Frontal cortex (tissue), 4 donors: ENCODE measurements around the gene SNX6. TPM values are rescaled to one million over a fixed set of nuclear protein-coding genes. Genes with fewer than 3 reads are reported as not detected.
"Not testable (repeated sequence)": the region's sequence is repeated elsewhere in the genome, so short reads cannot be mapped to it uniquely, and the experiment has no call there.

Experiments used
- DNase-seq, 2 donors: peaks; one replicate each; pipeline ENCODE4 v3.0.0; 2012; ENCODE audit warnings: low spot score in 2 of 2
- FAIRE-seq: peaks from 2 replicates; lab custom pipeline; 2012; peaks lifted over from hg19 to GRCh38; lab: Jason Lieb, UNC
- total RNA-seq: library from RNA; depleted of rRNA; stranded (reverse); fragments of >200 nt; gene quantifications from one replicate; pipeline ENCODE4 v1.2.3, GENCODE V29; 2014
- donor health status: control.
- donor health status: control.
- donor health status: control.

Gene SNX6
- total RNA-seq, 1 donor from 2014 or later = 104 TPM

DNA sequence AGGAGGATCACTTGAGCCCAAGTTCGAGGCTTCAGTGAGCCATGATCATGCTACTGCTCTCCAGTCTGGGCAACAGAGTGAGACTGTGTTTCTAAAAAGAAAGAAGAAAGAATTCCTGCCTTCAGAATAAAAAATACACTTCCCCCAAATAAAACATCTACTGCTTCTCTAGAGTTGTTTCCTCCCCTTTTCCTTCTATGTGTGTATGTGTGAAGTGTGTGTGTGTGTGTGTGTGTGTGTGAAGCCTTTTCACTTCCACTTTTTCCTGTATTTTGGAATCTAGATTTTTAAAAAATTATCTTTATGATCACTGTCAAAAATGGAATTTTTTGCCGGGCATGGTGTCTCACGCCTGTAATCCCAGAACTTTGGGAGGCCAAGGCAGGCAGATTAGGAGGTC, 12.6 kb upstream of the SNX6 start:
- FAIRE-seq (no peak), DNase-seq (no peak)

DNA sequence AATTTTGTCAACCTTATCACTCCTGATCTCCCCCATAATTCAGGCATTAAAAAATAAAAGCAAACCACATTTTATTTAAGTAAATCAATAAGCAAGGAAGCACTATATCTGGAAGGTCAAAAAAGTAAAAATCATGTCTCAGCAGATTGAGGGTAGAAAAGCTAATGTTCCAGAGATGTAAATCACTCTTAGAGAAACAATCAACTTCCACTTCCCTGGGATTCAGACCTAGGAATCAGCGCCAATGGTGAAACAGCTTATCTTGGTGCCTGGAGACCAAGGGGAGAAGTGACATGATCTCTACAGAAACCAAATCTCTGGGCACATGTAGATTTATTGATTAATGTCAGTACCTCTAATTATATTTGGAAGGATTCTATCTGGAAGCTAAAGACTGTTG, 10.9 kb upstream of the SNX6 start:
- no peak for FAIRE-seq
- DNase-seq = no peak

DNA sequence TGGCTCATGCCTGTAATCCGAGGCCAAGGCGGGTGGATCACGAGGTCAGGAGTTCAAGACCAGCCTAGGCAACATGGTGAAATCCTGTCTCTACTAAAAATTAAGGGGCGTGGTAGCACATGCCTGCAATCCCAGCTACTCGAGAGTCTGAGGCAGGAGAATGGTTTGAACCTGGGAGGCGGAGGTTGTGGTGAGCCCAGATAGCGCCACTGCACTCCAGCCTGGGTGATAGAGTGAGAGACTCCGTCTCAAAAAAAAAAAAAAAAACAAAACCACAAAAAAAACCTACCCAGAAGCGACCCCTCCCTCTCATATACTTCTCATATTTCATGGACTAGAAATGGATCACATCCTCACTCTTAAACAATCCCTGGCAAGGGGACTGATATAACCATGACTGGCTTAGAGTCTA, 4.4 kb upstream of the SNX6 start:
- not testable (repeated sequence) for FAIRE-seq, DNase-seq

DNA sequence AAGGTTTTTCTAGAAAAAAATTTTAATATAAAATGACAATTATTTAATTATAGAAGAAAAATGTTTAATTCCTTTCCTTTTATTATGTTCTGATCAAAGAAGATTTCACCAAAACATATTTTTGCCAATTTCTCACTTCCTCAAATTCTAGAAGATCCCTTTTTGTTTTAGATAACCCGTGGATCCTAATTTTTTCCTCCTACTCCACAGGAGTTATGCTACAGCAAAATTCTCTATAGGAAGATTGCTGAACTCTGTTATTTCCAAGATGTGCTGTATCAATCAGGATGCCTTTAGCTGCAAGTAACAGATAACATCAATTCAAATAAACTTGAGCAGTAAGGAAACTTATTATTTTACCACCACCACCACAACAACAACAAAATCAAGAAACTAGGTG, 3.8 kb upstream of the SNX6 start:
- FAIRE-seq (no peak), DNase-seq (no peak)

DNA sequence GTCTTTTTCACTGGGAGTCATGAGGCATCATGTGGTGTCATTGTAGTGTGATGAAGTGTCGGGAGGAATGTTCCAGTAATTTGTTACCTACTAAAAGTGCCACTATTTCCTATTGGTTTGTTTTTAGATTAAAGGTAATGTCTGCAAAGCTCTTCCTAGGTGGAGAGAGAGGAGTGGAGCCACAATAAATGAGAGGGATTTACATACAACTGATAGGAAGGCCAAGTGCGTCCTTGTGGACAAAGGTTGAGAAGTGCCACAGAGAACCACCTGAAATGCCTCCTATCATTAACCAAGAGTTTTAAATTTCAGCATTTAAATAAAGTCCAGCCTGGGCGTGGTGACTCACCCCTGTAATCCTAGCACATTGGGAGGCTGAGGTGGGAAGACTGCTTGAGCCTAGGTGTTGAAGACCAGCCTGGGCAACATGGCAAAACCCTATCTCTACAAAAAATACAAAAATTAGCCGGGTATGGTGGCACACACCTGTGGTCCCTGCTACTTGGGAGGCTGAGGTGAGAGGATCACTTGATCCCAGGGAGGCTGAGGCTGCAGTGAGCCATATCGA, 2.5 kb upstream of the SNX6 start:
- DNase-seq = no peak

DNA sequence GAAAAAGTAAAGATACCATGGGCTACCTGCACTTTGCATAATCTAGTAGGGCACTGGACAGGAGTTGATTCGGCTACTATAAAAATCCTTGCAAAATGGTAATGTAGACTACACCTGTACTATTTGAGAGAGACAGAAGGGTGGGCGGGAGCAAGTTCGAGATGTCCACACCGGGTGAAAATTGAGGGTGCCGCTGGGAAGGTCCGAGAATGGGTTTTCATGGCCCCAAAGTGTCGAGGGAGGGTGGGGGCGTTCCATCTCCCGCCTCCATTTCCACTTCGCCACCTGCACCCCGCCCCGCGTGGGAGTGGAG, 648 bp downstream of the SNX6 start:
- FAIRE-seq = no peak

More for the DNA sequence above, 2.5 kb upstream of the SNX6 start:
- no peak for FAIRE-seq

DNA sequence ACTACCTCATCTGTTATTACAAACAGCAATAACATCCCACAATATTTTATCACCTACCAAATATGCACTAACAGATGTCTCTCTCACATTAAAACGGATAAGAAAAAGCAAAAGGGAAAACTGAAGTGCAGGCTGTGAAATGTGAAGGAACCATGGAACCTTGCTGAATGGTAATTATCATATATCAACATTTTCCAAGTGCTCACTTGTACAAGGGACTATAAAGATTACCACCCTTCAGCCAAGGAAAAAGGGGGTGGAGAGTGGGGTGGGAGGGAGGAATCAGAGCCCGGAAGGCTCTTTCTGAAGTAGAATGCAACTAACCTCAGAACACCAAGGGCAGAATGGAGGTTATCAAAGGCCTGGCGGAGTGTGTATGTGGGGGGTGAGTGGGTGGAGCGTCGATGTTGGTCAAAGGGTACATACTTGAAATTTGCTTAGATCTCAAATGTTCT, 1.2 kb downstream of the SNX6 start:
- DNase-seq = no peak
- no peak for FAIRE-seq

More for the DNA sequence above, 648 bp downstream of the SNX6 start:
- DNase-seq = no peak

DNA sequence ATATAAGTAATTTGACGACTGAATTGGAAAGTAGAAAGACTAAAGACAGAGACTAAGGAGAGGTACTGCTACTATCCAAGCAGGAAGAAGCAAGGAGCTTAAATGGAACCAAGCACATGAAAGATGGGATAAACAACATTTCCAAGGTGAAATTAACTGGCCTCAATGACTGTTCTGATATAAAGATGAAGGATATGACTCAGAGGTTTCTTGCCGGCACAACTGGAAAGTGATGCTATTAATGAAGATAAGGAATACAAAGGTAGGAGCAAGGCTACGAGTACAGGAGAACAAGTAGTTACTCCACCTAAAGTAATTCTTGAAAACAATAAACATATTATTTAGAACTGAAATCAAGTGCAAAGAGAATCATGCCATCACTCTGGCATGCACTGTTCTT, 6.4 kb downstream of the SNX6 start:
- DNase-seq = no peak
- FAIRE-seq = no peak

DNA sequence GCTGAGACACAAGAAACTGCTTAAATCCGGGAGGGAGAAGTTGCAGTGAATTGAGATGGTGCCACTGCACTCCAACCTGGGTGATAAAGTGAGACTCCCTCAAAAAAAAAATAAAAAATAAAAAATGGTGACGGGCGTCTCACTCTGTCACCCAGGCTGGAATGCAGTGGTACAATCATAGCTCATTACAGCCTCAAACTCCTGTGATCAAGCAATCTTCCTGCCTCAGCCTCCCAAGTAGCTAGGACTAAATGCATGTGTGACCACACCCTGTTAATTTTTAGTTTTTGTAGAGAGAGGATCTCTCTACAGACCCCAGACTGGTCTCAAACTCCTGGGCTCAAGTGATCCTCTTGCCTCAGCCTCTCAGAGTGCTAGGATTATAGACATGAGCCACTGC, 9.1 kb downstream of the SNX6 start:
- DNase-seq = no peak
- FAIRE-seq = no peak

DNA sequence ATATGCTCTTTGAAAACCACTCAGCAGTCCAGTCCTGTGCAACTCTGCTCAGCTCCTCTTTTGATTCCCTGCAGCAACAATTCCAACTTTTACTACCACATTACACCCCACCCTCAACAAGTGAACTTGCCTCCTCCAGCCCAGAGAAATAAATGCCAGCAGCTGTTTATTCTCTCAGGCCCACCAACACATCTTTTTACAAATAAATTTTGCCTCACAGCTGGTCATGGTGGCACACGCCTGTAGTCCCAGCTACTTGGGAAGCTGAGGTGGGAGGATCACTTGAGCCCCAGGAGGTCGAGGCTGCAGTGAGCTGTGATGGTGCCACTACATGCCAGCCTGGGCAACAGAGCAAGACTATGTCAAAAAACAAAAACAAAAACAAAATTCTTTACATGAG, 9.8 kb downstream of the SNX6 start:
- DNase-seq (no peak), FAIRE-seq (no peak)

DNA sequence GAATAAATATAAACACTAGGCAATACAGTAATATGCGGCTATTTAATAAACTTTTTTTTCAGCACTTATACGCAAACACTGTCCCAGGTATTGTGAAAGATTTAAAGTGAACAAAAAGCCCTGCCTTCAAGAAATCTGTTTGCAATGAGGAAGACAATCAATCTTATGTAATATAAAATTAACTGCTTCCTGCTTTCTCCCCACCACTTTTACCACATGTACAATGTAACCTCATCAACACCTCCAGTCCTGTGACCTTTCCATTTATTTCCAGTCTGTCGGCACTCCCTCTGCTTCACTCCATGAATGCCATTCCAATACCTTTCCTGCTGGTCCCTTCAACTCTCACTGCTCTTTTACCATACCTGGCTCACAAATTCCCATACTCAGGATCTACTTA, 10.5 kb downstream of the SNX6 start:
- no peak for DNase-seq
- FAIRE-seq = no peak

DNA sequence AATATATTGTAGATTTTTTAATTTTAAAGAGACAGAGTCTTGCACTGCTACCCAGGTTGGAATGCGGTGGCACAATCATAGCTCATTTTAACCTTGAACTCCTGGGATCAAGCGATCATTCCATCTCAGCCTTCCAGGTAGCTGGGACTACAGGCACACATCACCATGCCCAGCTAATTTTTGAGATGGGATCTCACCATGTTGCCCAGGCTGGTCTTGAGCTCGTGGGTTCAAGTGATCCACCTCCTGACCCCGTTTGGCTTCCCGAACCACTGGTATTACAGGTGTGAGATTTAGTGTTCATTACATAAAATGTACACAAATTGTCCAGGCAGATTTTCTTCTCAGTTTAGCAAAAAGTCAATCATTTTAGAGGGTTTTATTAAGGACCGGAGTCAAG, 13.6 kb downstream of the SNX6 start:
- DNase-seq = no peak
- no peak for FAIRE-seq

DNA sequence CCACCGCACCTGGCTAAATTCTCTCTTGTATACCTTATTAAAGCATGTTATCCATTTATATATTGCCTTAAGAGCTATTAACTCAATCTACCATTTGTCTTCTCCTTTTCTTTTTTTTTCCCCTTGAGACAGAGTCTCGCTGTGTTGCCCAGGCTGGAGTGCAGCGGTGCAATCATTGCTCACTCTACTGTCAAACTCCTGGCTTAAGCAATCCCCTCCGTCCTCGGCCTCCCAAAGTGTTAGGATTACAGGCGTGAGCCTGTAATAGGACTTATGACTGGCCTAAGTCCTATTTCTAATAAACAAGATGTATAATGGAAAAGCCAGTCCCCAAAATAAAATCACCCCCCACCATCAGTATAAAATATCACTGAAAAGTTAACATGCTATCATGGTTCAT, 14.4 kb downstream of the SNX6 start:
- DNase-seq (no peak), FAIRE-seq (no peak)

DNA sequence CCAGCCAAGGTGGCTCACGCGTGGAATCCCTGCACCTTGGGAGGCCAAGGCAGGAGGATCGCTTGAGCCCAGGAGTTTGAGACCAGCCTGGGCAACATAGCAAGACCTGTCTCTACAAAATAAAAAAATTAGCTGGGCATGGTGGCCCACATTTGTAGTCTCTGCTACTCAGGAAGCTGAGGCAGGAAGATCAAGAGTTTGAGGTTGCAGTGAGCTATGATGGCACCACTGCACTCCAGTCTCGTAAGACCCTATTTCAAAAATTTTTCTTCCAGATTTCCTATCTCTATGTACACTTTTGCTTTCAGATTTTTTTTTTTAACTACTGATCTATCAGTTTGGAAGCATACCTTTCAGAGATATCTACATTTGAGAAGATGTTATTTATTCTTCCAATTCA, 15.3 kb downstream of the SNX6 start:
- DNase-seq = no peak
- no peak for FAIRE-seq

DNA sequence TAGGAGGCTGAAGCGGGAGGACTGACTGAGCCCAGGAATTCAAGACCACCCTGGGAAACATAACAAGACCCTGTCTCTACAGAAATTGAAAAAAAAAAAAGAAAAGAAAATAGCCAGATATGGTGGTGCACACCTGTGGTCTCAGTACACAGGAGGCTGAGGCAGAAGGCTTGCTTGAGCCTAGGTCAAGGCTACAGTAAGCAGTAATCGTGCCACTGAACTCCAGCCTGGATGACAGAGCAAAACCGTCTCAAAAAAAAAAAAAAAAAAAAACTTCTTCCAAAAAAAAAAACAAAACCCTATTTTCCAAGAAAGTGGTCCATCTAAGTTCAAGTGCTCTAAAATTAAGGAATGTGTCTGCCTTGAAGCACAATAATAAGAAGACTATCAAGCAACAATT, 19.8 kb downstream of the SNX6 start:
- FAIRE-seq (no peak), DNase-seq (no peak)

DNA sequence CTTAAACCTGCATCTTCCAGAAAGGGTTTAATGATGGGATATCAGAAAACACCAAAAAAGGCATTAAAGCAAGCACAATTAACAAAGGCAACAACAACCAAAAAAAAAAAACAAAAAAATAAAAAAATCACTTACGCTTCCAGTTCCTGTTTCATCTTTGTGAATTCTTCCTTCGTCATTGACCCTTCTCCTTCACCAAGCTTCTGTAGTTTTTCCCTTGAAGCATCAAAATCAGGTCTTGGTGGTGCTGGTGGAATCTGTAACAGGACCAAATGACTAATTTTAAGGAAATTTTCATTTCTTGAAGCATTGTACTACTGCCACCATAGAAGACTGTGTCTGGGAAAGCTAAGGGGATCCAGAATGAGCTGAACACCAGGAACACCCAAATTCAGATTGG, 24.5 kb downstream of the SNX6 start:
- DNase-seq (no peak), FAIRE-seq (no peak)

DNA sequence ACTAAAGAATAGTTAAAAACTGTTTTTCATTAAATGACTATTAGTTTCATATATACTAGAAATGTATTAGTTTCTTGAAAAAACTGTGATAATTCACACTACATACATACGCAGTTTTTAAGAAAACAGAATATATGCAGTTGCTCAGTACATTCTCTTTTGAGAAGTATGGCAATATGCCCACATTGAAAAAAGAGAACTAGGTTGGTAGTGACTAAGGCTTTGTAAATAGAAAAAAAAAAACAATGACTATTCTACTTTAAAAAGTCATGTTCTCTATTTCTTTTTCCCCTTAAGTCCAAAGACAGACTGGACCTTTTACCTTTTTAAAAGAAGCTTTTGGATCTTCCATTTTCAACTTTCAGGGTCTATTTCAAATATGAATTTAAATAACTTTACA, 25.0 kb downstream of the SNX6 start:
- FAIRE-seq (peak; percentile 21), DNase-seq (peak in 1 of 2 donors; percentile 26)

DNA sequence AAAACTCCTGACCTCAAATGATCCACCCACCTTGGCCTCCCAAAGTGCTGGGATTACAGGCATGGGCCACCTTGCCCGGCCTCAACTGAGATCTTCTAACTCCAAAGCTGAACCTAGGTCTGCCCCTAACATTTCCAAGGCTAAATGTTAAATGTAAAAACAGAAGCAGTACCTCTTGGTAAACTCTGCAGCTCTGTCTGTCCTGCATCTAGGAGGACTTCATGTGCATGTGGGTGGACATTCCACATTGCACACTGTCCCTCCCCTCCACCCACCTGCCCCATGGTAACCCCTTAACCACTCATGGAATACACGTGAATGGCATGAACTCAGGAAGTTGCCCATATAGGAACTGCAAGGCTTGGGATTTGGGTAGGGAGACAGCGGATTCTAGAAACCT, 33.1 kb downstream of the SNX6 start:
- DNase-seq = no peak
- FAIRE-seq = no peak

DNA sequence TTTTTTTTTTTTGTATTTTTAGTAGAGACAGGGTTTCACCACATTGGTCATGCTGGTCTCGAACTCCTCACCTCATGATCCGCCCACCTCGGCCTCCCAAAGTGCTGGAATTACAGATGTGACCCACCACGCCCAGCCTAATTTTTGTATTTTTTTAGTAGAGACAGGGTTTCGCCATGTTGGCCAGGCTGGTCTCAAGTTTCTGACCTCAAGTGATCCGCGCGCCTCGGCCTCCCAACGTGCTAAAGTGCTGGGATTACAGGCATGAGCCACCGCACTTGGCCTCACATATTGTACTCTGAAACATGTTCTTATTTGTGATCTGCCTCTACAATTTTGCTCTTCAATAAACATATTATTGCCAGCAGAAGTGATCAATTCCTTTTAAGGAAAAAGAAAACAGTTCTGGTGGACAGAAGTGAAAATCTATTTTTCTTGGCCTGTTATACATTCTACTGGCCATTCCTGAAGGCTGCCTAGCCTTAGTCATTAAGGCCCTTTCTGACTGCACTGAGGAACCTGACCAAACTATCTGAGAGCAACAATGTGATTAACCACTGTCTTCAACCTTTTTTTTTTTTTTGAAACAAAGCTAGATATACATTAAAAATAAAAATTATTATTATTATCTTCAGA, 36.1 kb downstream of the SNX6 start:
- DNase-seq = no peak
- FAIRE-seq = no peak

DNA sequence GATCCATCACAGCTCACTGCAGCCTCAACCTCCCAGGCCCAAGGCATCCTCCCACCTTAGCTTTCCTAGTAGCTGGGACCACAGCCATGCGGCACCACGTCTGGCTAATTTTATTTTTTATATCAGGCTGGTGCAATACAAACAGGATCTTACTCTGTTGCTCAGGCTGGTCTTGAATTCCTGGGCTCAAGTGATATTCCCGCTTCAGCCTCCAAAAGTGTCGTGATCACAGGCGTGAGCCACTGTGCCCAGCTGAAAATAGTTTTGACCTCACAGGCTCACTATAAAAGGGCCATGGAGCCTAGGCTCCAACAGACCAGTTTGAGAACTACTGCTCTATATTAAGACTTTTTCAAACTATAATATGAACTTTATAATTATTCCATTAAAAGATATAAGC, 37.3 kb downstream of the SNX6 start:
- DNase-seq (no peak), FAIRE-seq (no peak)

DNA sequence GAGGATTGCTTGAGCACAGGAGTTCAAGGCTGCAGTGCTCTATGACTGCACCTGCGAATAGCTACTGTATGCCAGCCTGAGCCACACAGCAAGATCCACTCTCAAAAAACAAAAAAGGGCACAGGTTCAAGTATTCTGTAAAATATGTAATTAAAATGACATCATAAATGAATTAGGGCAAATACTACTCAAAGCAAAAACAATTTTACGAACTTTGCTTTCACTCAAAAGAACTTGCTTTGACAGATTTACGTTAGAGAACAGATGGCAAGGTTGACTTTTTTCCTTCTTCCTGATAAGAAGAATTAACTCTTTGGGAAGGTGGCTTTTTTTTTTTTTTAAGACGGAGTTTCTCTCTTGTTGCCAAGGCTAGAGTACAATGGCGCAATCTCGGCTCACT, 46.4 kb downstream of the SNX6 start:
- DNase-seq (no peak), FAIRE-seq (no peak)

DNA sequence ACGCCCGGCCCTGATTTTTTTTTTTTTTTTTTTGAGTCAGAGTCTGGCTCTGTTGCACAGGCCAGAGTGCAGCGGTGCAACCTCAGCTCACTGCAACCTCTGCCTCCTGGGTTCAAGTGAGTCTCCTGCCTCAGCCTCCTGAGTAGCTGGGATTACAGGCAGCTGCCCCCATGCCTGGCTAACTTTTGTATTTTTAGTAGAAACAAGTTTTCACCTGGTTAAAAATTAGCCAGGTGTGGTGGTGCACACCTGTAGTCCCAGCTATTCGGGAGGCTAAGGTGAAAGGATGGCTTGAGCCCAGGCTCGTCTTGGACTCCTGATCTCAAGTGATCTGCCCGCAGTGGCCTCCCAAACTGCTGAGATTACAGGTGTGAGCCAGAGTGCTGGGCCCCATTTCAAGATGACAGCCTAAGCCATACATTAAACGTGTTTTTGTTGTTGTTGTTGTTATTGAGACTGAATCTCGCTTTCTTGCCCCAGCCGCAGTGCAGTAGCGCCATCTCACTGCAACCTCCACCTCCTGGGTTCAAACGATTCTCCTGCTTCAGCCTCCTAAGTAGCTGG, 47.7 kb downstream of the SNX6 start:
- FAIRE-seq (no peak), DNase-seq (no peak)
